H1 (cell line): ENCODE data around the gene PPP1R1B. TPM values are rescaled to one million over a fixed set of nuclear protein-coding genes. Genes with fewer than 3 reads are reported as not detected.

Experiments used
- CTCF ChIA-PET: fragments of 300-600 bp; sonication (Branson Sonifier 250); formaldehyde crosslinking; loops from one replicate; lab custom pipeline; 2021; ENCODE audit not compliant: partially characterized antibody; lab: Charles Lee
- POLR2A ChIA-PET: fragments of 300-600 bp; sonication (Branson Sonifier 250); formaldehyde crosslinking; loops from one replicate; lab custom pipeline; 2021; ENCODE audit warnings: inconsistent platforms; ENCODE audit not compliant: partially characterized antibody; lab: Charles Lee
- DNase-seq, 2 experiments: peaks; one replicate each; pipeline versions ENCODE4 v3.0.0 to v3.0.0-alpha.2; 2010 to 2022; ENCODE audit warnings: low spot score in 2 of 2, low read depth in 1 of 2, mixed read lengths in 1 of 2
- FAIRE-seq: peaks from 2 replicates; lab custom pipeline; 2011; peaks lifted over from hg19 to GRCh38; lab: Jason Lieb, UNC
- H2AFZ ChIP-seq: 2 replicates; pipeline ENCODE4 v1.8.1; 2012; ENCODE audit warnings: low read length, inconsistent platforms
- H2AK5ac ChIP-seq: 2 replicates; pipeline ENCODE4 v1.6.1; 2013; ENCODE audit warnings: low read depth, low read length
- H2BK120ac ChIP-seq: replicated peaks from 2 replicates; pipeline ENCODE3; 2013; ENCODE audit warnings: low read depth, low read length, inconsistent platforms
- H2BK12ac ChIP-seq: 2 replicates; pipeline ENCODE4 v1.6.1; 2013; ENCODE audit warnings: low read depth, low read length
- H2BK15ac ChIP-seq: 2 replicates; pipeline ENCODE4 v1.6.1; 2013; ENCODE audit warnings: low read length
- H2BK20ac ChIP-seq: 2 replicates; pipeline ENCODE4 v1.6.1; 2013; ENCODE audit warnings: low read length
- H2BK5ac ChIP-seq: 2 replicates; pipeline ENCODE4 v1.6.1; 2013; ENCODE audit warnings: low read depth, low read length
- H3K14ac ChIP-seq: 2 replicates; pipeline ENCODE4 v1.6.1; 2013; ENCODE audit warnings: inconsistent platforms; ENCODE audit not compliant: insufficient read length
- H3K18ac ChIP-seq: 2 replicates; pipeline ENCODE4 v1.6.1; 2013; ENCODE audit warnings: low read length; ENCODE audit errors: extremely low read depth
- H3K23ac ChIP-seq: 2 replicates; pipeline ENCODE4 v1.6.1; 2013; ENCODE audit warnings: inconsistent platforms; ENCODE audit not compliant: insufficient read length
- H3K23me2 ChIP-seq: 2 replicates; pipeline ENCODE4 v1.6.1; 2013; ENCODE audit warnings: low read depth, low read length
- H3K27ac ChIP-seq: 2 replicates; pipeline ENCODE4 v1.6.1; 2011; ENCODE audit warnings: low read depth, low read length, inconsistent platforms
- H3K27me3 ChIP-seq, 4 experiments: replicated peaks in 1 of 4; 1 replicate in 1 of 4; 2 replicates in 3 of 4; pipeline versions ENCODE4 v1.6.1 to v1.8.1; 2011 to 2013; ENCODE audit warnings: low read length in 3 of 4, mild to moderate bottlenecking in 3 of 4, inconsistent platforms in 2 of 4, mixed read lengths in 2 of 4, moderate library complexity in 1 of 4; ENCODE audit not compliant: control insufficient read depth in 3 of 4, insufficient read depth in 3 of 4; ENCODE audit errors: extremely low read depth in 1 of 4
- H3K36me3 ChIP-seq, 4 experiments: 2 replicates each; pipeline versions ENCODE4 v1.6.1 to v1.8.1; 2011 to 2013; ENCODE audit warnings: mild to moderate bottlenecking in 4 of 4, low read length in 3 of 4, moderate library complexity in 2 of 4, control low read depth in 1 of 4, inconsistent platforms in 1 of 4; ENCODE audit not compliant: insufficient read depth in 4 of 4, control insufficient read depth in 2 of 4
- H3K4ac ChIP-seq: replicated peaks from 2 replicates; pipeline ENCODE3; 2013; ENCODE audit warnings: low read length, low read depth, mixed read lengths, inconsistent platforms; ENCODE audit not compliant: insufficient read length
- H3K4me1 ChIP-seq, 4 experiments: replicated peaks in 1 of 4; 1 replicate in 1 of 4; 2 replicates in 3 of 4; pipeline versions ENCODE4 v1.6.1 to v1.8.1; 2011 to 2013; ENCODE audit warnings: low read length in 3 of 4, inconsistent platforms in 2 of 4, mixed read lengths in 1 of 4; ENCODE audit not compliant: insufficient read depth in 4 of 4, control insufficient read depth in 3 of 4
- H3K4me2 ChIP-seq, 2 experiments: 2 replicates each; pipeline versions ENCODE4 v1.6.1 to v1.8.1; 2011 to 2013; ENCODE audit warnings: low read depth in 2 of 2, low read length in 2 of 2, control low read depth in 1 of 2, inconsistent platforms in 1 of 2, mild to moderate bottlenecking in 1 of 2; ENCODE audit not compliant: insufficient read depth in 1 of 2
- H3K4me3 ChIP-seq, 4 experiments: fragments of 200-600, 300-600 bp in 1 of 4; sonication (generic), shearing (Covaris generic), sonication (Bioruptor Twin) in 1 of 4; 2 replicates each; pipeline versions ENCODE4 v1.5.1 to v1.8.1; 2011 to 2016; ENCODE audit warnings: low read length in 4 of 4, low read depth in 3 of 4, control low read depth in 2 of 4, inconsistent platforms in 2 of 4, mild to moderate bottlenecking in 2 of 4, mixed read lengths in 1 of 4, moderate library complexity in 1 of 4; ENCODE audit not compliant: insufficient read depth in 2 of 4; ENCODE audit errors: extremely low read depth in 1 of 4
- H3K56ac ChIP-seq: replicated peaks from 2 replicates; pipeline ENCODE3; 2013; ENCODE audit warnings: low read depth, mild to moderate bottlenecking, mixed read lengths, low read length, inconsistent platforms; ENCODE audit not compliant: insufficient read length
- H3K79me1 ChIP-seq: 2 replicates; pipeline ENCODE4 v1.6.1; 2013; ENCODE audit warnings: low read depth, low read length, control low read depth
- H3K79me2 ChIP-seq, 2 experiments: 2 replicates each; pipeline versions ENCODE4 v1.6.1 to v1.8.1; 2012 to 2013; ENCODE audit warnings: low read length in 2 of 2, mild to moderate bottlenecking in 2 of 2, inconsistent platforms in 1 of 2; ENCODE audit not compliant: insufficient read depth in 2 of 2, control insufficient read depth in 1 of 2
- H3K9ac ChIP-seq, 4 experiments: replicated peaks in 1 of 4; 1 replicate in 1 of 4; 2 replicates in 3 of 4; pipeline versions ENCODE4 v1.6.1 to v1.8.1; 2011 to 2013; ENCODE audit warnings: low read depth in 3 of 4, low read length in 3 of 4, control low read depth in 2 of 4, mild to moderate bottlenecking in 2 of 4, moderate library complexity in 2 of 4, inconsistent platforms in 1 of 4; ENCODE audit errors: extremely low read depth in 1 of 4
- H3K9me3 ChIP-seq, 2 experiments: 2 replicates each; pipeline versions ENCODE4 v1.6.1 to v1.8.1; 2012 to 2013; ENCODE audit warnings: mild to moderate bottlenecking in 2 of 2, moderate library complexity in 2 of 2, control low read depth in 1 of 2, inconsistent platforms in 1 of 2, low read depth in 1 of 2, low read length in 1 of 2, mixed read lengths in 1 of 2; ENCODE audit not compliant: insufficient read depth in 2 of 2
- H4K20me1 ChIP-seq, 2 experiments: replicated peaks in 1 of 2; 2 replicates each; pipeline versions ENCODE3 to v1.8.1; 2011 to 2013; ENCODE audit warnings: inconsistent platforms in 2 of 2, low read length in 2 of 2, mild to moderate bottlenecking in 1 of 2; ENCODE audit not compliant: insufficient read depth in 2 of 2, control insufficient read depth in 1 of 2
- H4K5ac ChIP-seq: 2 replicates; pipeline ENCODE4 v1.6.1; 2013; ENCODE audit warnings: low read length, low read depth, mixed read lengths, inconsistent platforms; ENCODE audit not compliant: insufficient read length
- H4K8ac ChIP-seq: 2 replicates; pipeline ENCODE4 v1.8.0; 2013; ENCODE audit warnings: mild to moderate bottlenecking, moderate library complexity, low read length, inconsistent platforms; ENCODE audit not compliant: insufficient read depth; ENCODE audit errors: extremely low read depth
- H4K91ac ChIP-seq: replicated peaks from 2 replicates; pipeline ENCODE3; 2013; ENCODE audit warnings: low read length, mixed read lengths, inconsistent platforms; ENCODE audit not compliant: insufficient read length
- ATF3 ChIP-seq: IDR thresholded peaks from 2 replicates; pipeline ENCODE4 v1.6.1; 2011; ENCODE audit warnings: low read depth, mild to moderate bottlenecking, low read length; ENCODE audit not compliant: insufficient read depth
- BCL11A ChIP-seq, 2 experiments: IDR thresholded peaks; one replicate each; pipeline ENCODE4 v1.6.1; 2011; ENCODE audit warnings: low read depth in 2 of 2, low read length in 2 of 2, mild to moderate bottlenecking in 2 of 2
- CBX5 ChIP-seq: fragments of 300-800, 300-1000 bp; sonication (generic); IDR thresholded peaks from 2 replicates; pipeline ENCODE4 v1.7.1; 2016; ENCODE audit warnings: antibody characterized with exemption, low read length, low read depth
- CEBPB ChIP-seq: IDR thresholded peaks from 2 replicates; pipeline ENCODE4 v1.6.1; 2012; ENCODE audit warnings: low read depth, low read length
- FOSL1 ChIP-seq: IDR thresholded peaks from 2 replicates; pipeline ENCODE4 v1.6.1; 2011; ENCODE audit warnings: mild to moderate bottlenecking, low read depth, low read length, moderate library complexity; ENCODE audit not compliant: insufficient read depth
- KDM1A ChIP-seq: fragments of 200-600, 300-600 bp; sonication (generic); IDR thresholded peaks from 2 replicates; pipeline ENCODE4 v1.7.1; 2016; ENCODE audit warnings: mild to moderate bottlenecking, low read length, borderline replicate concordance
- POLR2AphosphoS5 ChIP-seq: IDR thresholded peaks from 2 replicates; pipeline ENCODE4 v1.6.1; 2011; ENCODE audit warnings: low read depth, low read length
- POU5F1 ChIP-seq: IDR thresholded peaks from 2 replicates; pipeline ENCODE4 v1.6.1; 2011; ENCODE audit warnings: low read depth, mild to moderate bottlenecking, low read length, moderate library complexity
- SAP30 ChIP-seq: fragments of 300-600 bp; sonication (generic); IDR thresholded peaks from 2 replicates; pipeline ENCODE4 v1.7.1; 2012; ENCODE audit warnings: low read length, moderate library complexity, mild to moderate bottlenecking, inconsistent platforms; ENCODE audit not compliant: insufficient read depth, insufficient replicate concordance
- TCF12 ChIP-seq: IDR thresholded peaks from 2 replicates; pipeline ENCODE4 v1.6.1; 2011; ENCODE audit warnings: low read depth, mild to moderate bottlenecking, low read length
- YY1 ChIP-seq: IDR thresholded peaks from 2 replicates; pipeline ENCODE4 v1.6.1; 2011; ENCODE audit warnings: low read depth, mild to moderate bottlenecking, low read length
- WGBS, 2 experiments: shearing (Covaris generic) in 1 of 2; methylation state at CpG; one replicate each; pipeline versions ENCODE4 v1.1.6 to v1.1.7; 2013 to 2015; ENCODE audit warnings: low lambda C conversion rate in 2 of 2, mixed read lengths in 2 of 2, inconsistent platforms in 1 of 2, low coverage in 1 of 2, missing lambda C conversion rate in 1 of 2; ENCODE audit not compliant: insufficient replicate concordance in 2 of 2, insufficient coverage in 1 of 2, insufficient read length in 1 of 2; ENCODE audit errors: extremely low coverage in 1 of 2, missing lambda C conversion rate in 1 of 2; 5-methylcytosine and 5-hydroxymethylcytosine counted together
- polyA plus RNA-seq, 7 experiments: library from polyadenylated mRNA; depleted of rRNA in 3 of 7; stranded (reverse) in 5 of 7; unstranded in 2 of 7; fragments of >200 nt in 5 of 7; fragments of 200-250 nt in 2 of 7; gene quantifications; 1 replicate in 5 of 7; 2 replicates in 1 of 7; 4 replicates in 1 of 7; pipeline versions ENCODE4 v1.2.1 to v1.2.3, GENCODE V29; 2011 to 2013; ENCODE audit warnings: missing spikeins in 2 of 7, mixed read lengths in 2 of 7
- total RNA-seq: library from RNA; stranded (reverse); fragmentation: NEBNext Ultra II Directional; extraction: Animal tissue kit (Norgen Biotek cat#: 25700); gene quantifications from 2 replicates; pipeline ENCODE4 v1.2.1, GENCODE V29; 2021
- TF ChIP-seq, protein P1 (sequence below): IDR thresholded peaks from 2 replicates; pipeline ENCODE4 v1.6.1; 2012; ENCODE audit warnings: inconsistent platforms

Gene PPP1R1B
- total and polyA plus RNA-seq, 2 of the 8 experiments (the other 6 are each of a cell fraction or from before 2014, with no cell fraction given): 10.7 to 22.3 TPM

GRCh38 chr17:39618246-39618913 lies 8.4 kb upstream of the PPP1R1B start:
- Histone ChIP-seq H2BK12ac (peak overlapping the region; percentile 60; the same call in 1 of the 2 replicates), H3K79me2 (no peaks in the 10 kb centered on the region), H3K4ac (no peak overlapping the region), H3K23me2 (peaks cover 10% of the 10 kb centered on the region; the same call in 1 of the 2 replicates), H3K4me1 (peaks cover 0 to 7% (median 4%) of the 10 kb centered on the region in 4 experiments; a peak in 5 of 7 replicates), H4K5ac (no peak overlapping the region), H3K14ac (no peak overlapping the region), H3K18ac (no peak overlapping the region), H3K79me1 (no peaks in the 10 kb centered on the region), H4K20me1 (no peaks in the 10 kb centered on the region), H3K23ac (no peak overlapping the region), H2BK5ac (no peak overlapping the region), H3K4me3 (peak overlapping the region; percentile 36 to 72 (median 47)), H2BK20ac (no peak overlapping the region), H3K27ac (no peak overlapping the region), H3K9me3 (no peaks in the 10 kb centered on the region), H2BK15ac (peak overlapping the region; percentile 92; the same call in 1 of the 2 replicates), H4K8ac (no peak overlapping the region), H4K91ac (no peak overlapping the region), H3K56ac (no peak overlapping the region), H3K36me3 (no peaks in the 10 kb centered on the region), H2AK5ac (no peak overlapping the region), H3K4me2 (peak overlapping the region; percentile 64 to 94), H3K27me3 (peaks cover 27 to 60% (median 49%) of the 10 kb centered on the region in 4 experiments), H2AFZ (no peak overlapping the region), H2BK120ac (no peak overlapping the region), H3K9ac (no peak overlapping the region; a peak in 1 of 7 replicates)
- 1% methylated on average over 22 of the region's 33 CpGs; no CpG with 5 or more reads in 1 of the 2 experiments for WGBS, 2 experiments
- DNase-seq (peak in 1 of 2 experiments; percentile 72), FAIRE-seq (no peak)
- ChIA-PET CTCF (interaction anchor here (0.5 to 49.2 kb wide), 10 partner anchors 14 to 411 kb away, joined by 3 to 1885 read pairs (median 98); partner anchors contain the start of genes ERBB2, NEUROD2, PGAP3 and PNMT), POLR2A (interaction anchor here (0.8 to 2.6 kb wide), 9 partner anchors 10 to 70 kb away, joined by 3 to 11 read pairs (median 4); partner anchors contain the start of genes NEUROD2, PGAP3 and PNMT)
- TF ChIP-seq TCF12 (no peak), CBX5 (no peak), CEBPB (no peak), YY1 (no peak), KDM1A (no peak), ATF3 (no peak), POU5F1 (no peak), FOSL1 (no peak), POLR2AphosphoS5 (no peak), BCL11A (IDR thresholded peaks at IDR 0.05; ENCODE audit: low read depth in 2 of 2, low read length in 2 of 2) (no peak), SAP30 (no peak)
- TF ChIP-seq, protein P1, sequence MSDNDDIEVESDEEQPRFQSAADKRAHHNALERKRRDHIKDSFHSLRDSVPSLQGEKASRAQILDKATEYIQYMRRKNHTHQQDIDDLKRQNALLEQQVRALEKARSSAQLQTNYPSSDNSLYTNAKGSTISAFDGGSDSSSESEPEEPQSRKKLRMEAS: no peak
